HG03196 (cell line): ENCODE measurements around the gene ATRIP.

Source experiments
- ATAC-seq: cut with Tn5 transposase; IDR thresholded peaks from one replicate; pipeline ENCODE4 v1.9.1; 2021; ENCODE audit not compliant: unreplicated experiment

Gene ATRIP

DNA sequence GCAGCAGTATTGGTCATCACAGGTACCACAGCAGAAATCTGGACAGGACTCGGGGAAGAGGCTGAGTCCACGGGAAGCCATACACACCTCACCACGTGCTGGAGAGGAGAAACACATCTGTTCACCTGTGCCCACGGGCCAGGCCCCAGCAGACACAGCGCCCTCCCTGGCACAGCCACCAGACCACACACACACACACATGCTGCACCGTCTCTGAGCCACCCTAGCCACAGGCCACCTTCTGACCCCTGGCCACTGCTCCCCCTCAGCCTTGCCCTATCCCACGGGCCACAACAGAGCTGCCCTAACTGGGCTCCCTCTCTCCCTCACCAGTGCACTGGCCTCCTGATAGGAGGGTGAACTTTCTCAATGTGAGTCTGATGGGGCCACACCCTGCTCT is 54.7 kb downstream of the ATRIP start:
- no peak for ATAC-seq

- no peak for ATAC-seq
These were observed 55.6 kb downstream of the ATRIP start for GRCh38 chr3:48502121-48502520.

GRCh38 chr3:48502728-48503168 is 56.2 kb downstream of the ATRIP start:
- no peak for ATAC-seq

GRCh38 chr3:48503401-48504050 is 57.0 kb downstream of the ATRIP start:
- no peak for ATAC-seq

- ATAC-seq: no peak
These were observed 57.8 kb downstream of the ATRIP start, which contains the start of gene SHISA5 for GRCh38 chr3:48504051-48504946. SHISA5 (minus strand) TSS chr3:48504174; CDS start chr3:48504094, 80 bp downstream.

- no peak for ATAC-seq
These were observed 58.6 kb downstream of the ATRIP start for GRCh38 chr3:48505146-48505545.

- ATAC-seq: no peak
These were observed 59.5 kb downstream of the ATRIP start for GRCh38 chr3:48505968-48506504.

DNA sequence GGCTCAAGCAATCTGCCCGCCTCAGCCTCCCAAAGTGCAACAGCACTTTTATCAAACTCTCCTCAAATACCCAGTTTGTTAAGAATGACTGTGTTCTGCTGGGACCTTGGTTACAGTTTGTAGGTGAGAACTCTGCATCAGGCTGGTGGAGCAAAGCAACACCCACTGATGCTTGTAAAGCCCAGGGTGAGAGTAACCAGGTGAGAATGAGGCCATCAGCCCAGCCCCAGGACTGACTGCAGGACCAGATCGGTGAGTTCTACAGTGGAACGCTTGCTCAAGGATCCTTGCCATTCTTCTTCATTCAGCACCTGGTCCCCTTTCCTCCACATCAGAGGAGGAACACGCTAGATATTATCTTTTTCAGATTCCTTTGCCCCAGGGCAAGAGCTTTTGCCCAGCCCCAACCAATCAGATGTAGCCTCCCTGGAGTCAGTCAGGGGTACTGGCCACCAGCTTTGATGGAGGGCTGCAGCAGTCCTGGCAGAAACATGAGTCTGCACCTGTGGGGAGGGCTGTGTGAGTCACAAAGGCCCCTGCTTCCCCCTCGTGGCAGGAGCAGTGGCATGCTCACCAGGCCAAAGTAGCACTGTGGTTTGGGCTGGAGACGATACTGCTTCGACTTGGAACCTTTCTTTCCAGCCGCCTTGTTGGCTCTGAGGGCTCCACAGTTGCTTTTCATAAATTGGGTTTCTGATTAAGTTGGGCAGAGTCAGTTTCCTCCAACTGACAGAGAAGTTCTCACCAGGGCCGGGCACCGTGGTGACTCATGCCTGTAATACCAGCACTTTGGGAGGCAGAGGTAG is 60.9 kb downstream of the ATRIP start:
- ATAC-seq: no peak

DNA sequence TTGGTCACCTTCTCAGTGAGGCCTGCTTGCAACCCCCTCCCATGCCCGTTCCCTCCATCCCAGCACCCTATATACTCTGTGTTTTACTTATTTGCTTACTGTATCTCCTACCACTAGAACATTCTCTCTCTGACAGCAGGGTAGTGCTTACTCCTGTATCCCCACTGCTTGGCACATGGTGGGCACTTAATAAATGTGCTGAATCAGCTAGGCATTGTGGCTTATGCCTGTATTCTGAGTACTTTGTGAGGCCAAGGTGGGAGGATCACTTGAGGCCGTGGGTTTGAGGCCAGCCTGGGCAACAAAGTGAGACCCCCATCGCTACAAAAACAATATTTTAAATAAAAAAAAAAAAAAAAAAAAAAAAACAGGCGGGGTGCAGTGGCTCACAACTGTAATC is 65.0 kb downstream of the ATRIP start:
- ATAC-seq: no peak

DNA sequence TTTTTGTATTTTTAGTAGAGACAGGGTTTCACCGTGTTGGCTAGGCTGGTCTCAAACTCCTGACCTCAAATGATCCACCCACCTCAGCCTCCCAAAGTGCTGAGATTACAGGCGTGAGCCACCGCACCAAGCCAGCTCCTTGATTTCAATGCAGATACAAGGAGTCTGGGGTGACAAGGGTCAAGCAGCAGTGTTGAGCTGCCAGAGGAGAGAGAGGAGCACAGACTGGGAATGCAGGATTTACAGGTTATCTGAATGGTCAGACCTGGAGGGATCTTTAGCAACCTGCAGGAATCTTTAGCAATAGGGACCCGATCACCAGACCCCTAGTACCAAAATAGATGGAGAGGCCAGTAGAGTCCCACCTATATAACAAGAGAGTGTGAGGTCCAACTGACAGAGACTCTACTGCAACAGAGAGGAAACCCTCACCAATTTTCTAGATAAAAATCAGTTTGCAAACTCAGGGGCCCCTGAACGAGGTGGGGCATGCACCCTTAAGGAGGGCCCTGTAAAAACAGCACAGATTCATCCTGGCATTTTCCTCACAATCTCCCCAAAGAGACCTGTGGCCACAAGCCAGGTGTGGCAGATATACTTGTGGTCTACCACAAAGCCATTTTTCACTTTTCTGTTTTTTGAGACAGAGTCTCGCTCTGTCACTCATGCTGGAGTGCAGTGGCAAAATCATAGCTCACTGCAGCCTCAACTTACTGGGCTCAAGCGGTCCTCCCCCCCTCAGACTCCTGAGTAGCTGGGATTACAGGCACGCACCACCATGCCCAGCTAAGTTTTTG is 68.1 kb downstream of the ATRIP start:
- ATAC-seq: no peak
